Activated T-cell treated with anti-CD3 and anti-CD28 coated beads for 48 hours (primary cell): ENCODE data around the gene TRIM71.
A peak's percentile ranks its signal among the peaks of the same experiment; 100 is the strongest.
"Not testable (repeated sequence)": the region's sequence is repeated elsewhere in the genome, so short reads cannot be mapped to it uniquely, and the experiment has no call there.

Experiments used
- DNase-seq: peaks from one replicate; pipeline ENCODE4 v3.0.0-alpha.2; 2020; ENCODE audit warnings: low read depth

Gene TRIM71

DNA sequence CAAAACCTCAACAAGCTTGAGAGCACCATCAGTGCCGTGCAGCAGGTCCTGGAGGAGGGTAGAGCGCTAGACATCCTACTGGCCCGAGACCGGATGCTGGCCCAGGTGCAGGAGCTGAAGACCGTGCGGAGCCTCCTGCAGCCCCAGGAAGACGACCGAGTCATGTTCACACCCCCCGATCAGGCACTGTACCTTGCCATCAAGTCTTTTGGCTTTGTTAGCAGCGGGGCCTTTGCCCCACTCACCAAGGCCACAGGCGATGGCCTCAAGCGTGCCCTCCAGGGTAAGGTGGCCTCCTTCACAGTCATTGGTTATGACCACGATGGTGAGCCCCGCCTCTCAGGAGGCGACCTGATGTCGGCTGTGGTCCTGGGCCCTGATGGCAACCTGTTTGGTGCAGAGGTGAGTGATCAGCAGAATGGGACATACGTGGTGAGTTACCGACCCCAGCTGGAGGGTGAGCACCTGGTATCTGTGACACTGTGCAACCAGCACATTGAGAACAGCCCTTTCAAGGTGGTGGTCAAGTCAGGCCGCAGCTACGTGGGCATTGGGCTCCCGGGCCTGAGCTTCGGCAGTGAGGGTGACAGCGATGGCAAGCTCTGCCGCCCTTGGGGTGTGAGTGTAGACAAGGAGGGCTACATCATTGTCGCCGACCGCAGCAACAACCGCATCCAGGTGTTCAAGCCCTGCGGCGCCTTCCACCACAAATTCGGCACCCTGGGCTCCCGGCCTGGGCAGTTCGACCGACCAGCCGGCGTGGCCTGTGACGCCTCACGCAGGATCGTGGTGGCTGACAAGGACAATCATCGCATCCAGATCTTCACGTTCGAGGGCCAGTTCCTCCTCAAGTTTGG is 72.9 kb downstream of the TRIM71 start:
- no peak for DNase-seq

DNA sequence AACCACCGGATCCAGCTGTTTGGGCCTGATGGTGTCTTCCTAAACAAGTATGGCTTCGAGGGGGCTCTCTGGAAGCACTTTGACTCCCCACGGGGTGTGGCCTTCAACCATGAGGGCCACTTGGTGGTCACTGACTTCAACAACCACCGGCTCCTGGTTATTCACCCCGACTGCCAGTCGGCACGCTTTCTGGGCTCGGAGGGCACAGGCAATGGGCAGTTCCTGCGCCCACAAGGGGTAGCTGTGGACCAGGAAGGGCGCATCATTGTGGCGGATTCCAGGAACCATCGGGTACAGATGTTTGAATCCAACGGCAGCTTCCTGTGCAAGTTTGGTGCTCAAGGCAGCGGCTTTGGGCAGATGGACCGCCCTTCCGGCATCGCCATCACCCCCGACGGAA is 73.6 kb downstream of the TRIM71 start:
- no peak for DNase-seq

DNA sequence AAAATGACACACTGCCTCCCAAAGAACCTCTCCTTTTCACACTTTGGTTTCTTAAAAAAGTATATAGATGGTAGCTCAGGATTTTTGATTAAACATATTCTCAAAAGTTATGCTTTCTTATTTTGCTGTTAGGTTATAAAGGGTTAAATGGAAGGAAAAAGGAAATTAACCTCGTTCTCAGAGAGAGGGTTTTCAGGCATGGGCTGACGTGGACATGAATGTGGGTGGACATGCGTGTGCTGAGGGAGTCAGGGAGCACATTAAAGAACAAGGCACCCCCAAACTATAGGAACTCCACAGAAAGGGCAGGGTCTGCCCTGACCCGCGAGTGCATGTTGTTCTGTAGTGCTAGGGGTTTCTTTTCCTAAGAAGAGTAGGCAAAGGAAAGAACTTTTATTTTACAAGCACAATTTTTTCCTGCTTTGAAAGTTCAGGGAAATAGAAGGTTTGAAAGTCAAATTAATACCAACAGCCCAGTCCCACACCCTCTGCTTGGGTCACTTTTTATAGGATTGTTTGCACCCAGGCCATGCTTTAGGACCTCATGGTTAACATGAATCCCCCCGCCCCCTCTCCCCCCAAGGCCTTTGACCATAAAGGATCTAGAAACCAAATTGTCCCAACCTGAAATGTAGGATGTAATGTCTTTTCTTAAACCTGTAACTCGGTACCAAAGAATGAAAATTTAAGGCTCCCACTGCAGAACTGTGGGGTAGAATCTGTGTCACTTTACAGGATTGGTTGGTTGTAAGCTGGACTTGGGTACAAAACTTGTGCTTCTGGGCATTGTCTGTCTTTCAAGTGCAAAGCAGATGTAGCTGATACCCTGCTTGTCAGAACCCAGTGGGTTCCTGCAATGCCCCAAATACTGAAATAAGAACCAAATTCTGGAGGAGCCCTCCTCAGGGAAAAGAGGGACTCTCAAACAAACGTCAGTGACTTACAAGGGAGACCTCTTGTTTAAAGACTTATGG is 75.1 kb downstream of the TRIM71 start:
- no peak for DNase-seq

DNA sequence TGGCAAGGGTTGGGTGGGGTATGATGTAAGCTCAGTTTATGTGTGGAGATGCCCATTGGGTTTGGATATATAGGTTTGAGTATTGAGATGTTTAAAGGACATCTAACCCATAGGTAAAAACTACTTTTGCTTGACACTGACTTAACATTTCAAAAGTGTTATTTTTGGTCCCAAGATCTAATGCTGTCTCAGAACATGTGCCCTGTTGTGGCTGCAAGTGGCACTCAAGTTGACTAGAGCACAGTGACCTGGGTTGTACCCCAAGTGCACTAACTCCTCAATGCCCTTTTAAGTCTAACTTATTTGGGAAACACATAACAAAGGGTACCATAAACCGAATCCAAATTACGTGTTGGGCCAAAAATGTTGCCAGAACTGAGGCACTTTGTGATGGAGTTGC is 77.2 kb downstream of the TRIM71 start:
- no peak for DNase-seq

DNA sequence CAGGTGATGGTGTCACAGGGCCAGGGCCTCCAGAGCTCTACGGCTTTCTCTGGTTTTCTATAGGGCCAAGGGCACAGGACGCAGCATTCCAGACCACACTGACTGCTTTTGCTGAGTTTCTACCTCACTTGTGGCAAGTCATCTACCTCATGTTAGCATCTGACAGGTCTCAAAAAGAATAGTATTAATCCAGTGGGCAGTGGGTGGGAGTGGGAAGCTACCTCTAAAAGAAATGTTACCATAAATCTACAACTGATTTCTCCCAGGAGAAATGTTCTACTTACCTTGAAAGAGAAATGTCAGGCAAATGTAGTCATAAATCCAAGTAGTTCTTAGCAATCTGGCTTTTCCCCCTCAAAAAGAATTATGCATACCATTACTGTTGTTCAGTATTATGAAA is 77.9 kb downstream of the TRIM71 start:
- DNase-seq, result no peak

DNA sequence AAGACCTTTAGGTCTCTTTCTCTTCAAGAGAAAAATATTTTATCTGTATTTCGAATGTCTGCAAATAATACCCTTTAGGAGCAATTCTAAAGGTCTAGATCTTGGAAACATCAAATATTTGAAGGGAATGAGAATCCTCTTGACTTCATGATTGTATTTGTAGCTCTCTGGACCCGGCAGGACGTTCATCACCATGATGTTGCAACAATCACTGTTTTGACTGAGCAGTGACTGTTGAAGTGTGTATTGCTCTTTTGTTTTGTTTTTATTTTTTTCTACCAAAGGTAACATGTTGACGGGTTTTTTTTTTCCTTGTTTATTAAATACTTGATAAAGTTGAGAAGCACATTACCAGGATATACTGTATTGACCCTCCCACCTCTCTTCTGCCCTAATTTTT is 78.3 kb downstream of the TRIM71 start:
- no peak for DNase-seq

DNA sequence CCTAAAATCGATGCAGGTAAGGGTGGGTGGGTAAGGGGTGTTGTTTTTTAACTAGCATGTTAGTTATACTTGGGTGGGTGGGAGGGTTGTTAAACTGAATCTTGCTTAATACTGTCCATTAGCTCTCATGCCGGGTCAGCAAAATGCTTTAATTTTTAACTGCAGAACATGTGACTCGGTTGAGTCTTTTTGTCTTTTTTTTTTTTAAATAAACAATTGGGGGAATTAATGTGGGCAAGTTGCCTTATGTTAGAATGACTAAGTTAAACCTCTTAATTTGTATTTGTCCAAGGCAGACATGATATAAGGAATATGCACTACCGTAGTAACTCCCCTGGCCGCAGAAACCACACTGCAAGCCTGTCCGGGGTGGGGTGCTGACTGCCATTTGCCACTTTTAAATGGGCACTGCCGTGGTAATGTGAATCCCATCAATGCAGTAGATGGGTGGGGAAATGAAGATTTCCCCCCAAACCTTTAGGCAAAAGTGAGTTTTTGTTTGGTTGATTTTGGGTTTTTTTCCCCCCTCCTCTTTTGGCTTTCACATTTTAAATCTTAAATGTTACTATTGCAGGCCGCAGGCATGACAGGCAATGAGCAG is 79.3 kb downstream of the TRIM71 start:
- DNase-seq, result no peak

DNA sequence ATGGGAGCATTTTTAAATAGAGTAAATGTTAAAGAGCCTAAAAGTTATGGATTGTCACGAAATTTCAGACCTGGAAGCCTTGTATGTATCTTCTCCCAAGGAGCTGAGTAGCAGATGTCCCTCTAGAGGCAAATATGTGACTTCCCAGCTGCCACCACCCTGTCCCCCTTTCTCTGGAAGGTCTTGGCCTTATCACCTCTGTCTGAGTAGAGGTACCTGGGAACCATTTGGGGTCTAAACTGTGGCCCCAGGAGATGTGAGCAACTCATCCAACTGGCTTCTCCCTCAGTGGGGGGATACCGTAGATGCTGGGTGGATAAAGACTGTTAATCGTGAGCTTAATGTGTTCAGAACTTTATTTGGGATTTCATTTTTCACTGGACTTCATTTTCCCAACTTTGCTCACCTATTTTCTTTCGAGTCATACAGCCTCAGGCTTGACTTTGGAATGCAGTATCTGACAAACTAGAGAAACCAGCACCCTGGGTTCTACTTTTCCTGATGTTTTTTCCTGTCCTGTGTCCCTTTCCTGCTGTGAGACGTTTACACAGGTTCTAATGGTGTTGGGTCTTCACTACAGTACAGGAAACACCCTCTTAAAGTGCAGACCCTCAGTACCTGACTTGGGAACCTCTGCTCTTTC is 80.3 kb downstream of the TRIM71 start:
- no peak for DNase-seq

DNA sequence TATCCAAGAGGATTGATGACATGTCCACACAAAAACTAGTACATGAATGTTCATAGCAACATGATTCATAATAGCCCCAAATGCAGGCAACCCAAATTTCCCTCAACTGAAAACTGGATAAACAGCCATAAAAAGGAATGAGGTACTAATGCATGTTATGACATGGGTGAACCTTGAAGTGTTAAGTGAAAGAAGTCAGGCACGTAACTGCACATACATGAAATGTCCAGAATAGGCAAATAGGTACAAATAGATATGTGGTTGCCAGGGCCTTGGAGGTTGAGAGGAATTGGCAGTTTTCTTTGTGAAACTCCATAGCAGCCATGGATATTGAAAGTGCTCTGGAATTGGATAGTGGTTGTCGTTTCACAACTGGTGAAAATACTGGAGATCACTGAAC is 81.5 kb downstream of the TRIM71 start:
- DNase-seq, result no peak

DNA sequence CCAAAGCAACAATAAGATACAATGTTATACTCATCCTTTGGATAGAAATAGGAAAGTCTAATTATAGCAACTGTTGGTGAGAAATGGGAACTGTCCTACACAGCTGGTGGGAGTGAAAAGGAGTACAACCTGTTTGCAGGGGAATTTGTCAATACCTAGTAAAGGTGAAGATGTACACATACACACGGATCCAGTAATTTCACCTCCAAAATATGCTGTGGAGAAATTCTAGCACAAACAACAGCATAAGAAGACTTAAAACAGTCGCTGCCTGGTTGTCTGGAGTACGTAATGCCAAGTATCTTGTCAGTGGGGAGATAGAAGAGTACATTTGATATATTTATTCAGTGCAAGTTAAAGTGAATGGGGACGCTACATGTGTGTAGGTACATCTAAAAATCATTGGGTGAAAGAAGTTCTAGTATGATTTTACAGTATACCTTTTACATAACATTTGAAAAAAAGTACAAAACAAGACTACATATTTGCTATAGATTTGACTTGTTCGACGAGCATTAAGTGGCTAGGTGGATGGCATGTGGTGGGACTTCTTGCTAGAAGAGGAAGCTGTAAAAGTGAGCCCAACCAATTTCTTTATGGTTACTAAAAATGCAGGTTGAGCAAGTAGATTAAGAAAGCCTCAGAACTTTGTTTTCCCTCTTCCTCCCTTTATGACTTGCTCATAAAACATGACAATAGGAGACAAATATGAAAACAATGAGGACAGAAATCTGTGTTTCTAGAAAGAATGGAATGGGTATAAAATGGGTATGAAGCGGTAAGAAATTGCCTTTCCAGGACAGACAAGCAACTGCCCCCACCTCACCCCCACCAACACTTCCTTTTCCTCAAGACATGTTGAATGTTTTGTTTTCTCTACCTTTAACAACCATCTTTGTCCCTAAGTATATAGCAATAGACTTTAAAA is 83.5 kb downstream of the TRIM71 start:
- no peak for DNase-seq

DNA sequence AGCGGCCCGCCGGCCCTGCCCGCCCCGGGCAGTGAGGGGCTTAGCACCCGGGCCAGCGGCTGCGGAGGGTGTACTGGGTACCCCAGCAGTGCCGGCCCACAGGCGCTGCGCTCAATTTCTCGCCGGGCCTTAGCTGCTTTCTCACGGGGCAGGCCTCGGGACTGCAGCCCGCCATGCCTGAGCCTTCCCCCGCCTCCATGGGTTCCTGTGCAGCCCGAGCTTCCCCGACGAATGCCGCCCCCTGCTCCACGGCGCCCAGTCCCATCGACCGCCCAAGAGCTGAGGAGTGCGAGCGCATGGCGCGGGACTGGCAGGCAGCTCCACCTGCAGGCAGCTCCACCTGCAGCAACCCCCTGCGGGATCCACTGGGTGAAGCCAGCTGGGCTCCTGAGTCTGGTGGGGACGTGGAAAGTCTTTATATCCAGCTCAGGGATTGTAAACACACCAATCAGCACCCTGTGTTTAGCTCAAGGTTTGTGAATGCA is 85.1 kb downstream of the TRIM71 start:
- DNase-seq, result peak; percentile 41

DNA sequence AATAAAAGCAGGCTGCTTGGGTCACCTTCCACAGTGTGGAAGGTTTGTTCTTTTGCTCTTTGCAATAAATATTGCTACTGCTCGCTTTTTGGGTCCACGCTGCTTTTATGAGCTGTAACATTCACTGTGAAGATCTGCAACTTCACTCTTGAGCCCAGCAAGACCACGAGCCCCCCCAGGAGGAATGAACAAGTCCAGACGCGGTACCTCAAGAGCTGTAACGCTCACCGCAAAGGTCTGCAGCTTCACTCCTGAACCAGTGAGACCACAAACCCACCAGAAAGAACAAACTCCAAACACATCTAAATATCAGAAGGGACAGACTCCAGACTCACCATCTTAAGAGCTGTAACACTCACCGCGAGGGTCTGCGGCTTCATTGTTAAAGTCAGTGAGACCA is 86.2 kb downstream of the TRIM71 start:
- no peak for DNase-seq

DNA sequence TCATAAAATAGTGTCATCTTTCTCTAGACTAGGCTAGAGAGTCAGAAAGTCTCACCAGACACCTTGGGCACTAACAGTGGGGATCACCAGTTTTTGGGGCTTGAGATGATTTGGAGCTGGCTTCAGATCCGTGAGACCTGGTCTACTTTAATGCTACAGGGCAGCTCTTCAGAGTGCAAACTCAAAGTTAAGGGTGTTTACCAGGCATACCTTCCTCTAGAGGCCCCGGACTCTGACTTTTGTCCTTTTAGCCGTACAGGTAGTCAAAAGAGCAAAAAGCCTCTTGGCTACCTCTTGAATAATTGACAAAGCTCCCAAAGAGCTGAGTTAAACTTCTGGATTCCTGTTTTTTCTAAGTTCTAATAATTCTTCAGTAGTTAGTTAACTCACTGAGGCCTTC is 92.2 kb downstream of the TRIM71 start:
- DNase-seq, result no peak

DNA sequence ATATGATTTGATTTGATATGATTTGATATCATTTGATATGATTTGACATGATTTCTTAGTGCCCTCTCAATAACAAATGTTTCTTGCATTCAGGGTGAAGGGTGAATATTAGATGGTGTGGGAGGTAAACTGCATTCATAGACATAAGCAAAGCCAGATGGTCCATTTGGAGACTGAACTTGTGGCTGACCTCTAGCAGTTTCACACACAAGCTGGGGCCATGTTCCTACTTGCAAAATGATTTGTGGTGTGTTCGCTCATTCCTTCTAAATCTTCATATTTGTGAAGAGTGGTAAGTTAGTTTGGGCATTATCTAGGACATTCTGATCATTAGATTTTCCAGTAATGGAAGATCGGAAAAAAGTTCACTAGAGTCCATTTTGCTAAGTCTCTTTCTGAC is 93.2 kb downstream of the TRIM71 start:
- no peak for DNase-seq

DNA sequence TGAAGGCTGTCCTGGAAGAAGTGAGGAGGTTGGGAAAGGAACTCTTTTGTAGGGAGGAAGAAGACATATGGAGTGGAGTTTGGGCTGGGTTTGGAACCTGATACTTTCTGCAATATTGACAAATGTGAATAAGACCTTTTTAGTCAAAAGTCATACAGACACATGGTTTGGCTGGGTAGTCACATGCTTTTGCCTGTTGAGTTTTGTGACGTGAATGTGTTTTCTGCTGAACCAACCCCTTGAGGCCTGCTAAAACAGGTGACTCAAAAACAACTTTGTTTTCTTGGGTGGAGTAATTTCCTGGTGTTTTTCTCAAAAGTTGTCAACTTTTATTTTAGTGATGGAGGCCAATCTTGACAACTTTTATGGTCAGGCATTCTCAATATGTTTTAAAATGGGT is 94.2 kb downstream of the TRIM71 start:
- no peak for DNase-seq

DNA sequence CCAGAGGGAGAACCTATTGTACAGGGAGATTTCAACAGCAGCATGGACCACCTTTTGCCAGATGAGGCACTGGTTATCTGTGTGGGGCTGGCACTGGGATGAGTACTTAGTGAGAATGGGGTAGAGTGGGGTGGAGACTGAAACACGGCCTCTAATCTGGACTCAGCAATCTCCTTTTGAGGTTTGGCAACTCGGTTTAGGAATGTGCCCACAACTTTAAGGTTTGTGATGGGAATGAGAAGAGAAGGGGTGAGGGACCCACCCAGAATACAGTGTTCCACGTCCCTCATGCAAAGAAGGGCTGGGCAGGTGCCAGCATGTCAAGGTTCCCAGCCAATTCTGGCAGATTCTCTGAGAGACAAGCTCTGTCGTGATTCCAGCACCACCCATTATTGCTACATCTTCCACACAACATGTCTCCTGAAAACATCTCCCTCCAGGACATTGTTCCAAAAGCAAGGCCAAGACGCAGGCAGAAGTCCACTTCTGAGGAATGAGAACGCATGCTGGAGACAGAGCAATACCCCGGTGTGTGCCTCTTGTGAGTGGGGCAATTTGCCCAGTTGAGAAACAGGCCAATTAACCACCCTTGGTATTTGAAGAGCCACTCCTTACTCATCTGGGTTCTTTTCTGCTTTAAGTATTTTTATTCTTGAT is 96.1 kb downstream of the TRIM71 start:
- DNase-seq, result no peak

DNA sequence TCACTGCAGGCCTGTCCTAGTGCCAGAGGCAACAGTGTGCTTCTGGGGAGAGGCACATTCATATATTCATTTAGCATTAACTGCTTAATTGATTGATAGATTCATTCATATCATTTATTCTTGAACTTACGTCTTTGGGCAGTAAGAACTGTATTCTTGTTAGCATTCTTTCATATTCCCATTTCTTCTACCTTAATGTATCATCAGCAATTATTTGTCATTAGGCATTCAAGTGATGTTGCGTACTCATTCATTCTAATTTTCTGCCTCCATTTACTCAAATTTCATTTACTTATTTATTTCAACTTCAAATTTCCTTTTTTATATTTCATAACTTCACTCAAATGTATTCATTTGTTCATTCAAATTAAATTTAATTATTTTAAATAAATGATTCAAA is 102.1 kb downstream of the TRIM71 start:
- no peak for DNase-seq

DNA sequence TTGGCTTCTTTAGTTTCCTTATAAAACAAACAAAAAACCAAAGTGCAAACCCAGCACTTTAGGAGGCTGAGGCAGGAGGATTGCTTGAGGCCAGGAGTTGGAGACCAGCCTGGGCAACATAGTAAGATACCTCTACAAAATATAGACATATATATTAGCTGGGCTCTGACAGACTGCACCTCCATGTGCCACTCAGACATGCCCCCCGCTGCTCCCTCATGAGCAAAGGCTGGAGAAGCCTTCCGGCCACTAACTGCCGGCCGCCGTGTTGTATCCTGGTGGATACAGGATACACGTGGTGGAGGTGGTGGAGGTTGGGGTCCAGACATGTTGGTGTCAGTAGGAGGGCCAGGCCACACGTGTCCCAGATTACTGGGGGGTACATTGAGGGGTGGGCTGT is 104.3 kb downstream of the TRIM71 start:
- DNase-seq, result no peak

DNA sequence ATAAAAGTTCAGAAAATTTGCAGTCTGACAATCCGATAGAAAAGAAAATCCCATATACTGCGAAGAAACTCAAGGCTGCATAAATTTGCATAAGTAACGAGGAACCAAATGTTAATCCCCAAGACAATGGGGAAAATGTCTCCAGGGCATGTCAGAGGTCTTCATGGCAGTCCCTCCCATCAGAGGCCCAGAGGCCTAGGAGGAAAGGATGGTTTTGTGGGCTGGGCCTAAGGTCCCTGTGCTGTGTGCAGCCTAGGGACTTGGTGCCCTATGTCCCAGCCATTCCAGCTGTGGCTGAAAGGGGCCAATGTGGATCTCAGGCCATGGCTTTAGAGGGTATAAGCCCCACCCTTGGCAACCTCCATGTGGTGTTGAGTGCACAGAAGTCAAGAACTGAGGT is 112.4 kb downstream of the TRIM71 start:
- DNase-seq, result no peak

DNA sequence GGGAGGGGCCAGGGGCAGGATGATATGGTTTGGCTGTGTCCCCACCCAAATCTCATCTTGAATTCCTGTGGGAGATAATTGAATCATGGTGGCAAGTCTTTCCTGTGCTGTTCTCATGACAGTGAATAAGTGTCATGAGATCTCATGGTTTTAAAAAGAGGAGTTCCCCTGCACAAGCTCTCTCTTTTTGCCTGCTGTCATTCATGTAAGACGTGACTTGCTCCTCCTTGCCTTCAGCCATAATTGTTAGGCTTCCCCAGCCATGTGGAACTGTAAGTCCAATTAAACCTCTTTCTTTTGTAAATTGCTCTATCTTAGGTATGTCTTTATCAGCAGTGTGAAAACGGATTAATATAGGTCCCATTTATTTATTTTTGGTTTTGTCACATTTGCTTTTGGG is 113.5 kb downstream of the TRIM71 start:
- DNase-seq, result not testable (repeated sequence)
